OCI-LY1 (cell line): Measurements from ENCODE around the gene ZNF79.
A peak's percentile ranks its signal among the peaks of the same experiment; 100 is the strongest.

Experiments
- H2AFZ ChIP-seq: fragments of 200-600 bp; sonication (generic), shearing (Covaris generic); 2 replicates; pipeline ENCODE4 v1.6.0; 2014; ENCODE audit warnings: antibody characterized with exemption, mild to moderate bottlenecking, low read length
- H3F3A ChIP-seq: fragments of 200-600 bp; sonication (generic), shearing (Covaris generic); 2 replicates; pipeline ENCODE4 v1.6.0; 2014; ENCODE audit warnings: mild to moderate bottlenecking, antibody characterized with exemption, low read length, moderate library complexity; ENCODE audit not compliant: insufficient read depth
- H3K27ac ChIP-seq: fragments of 200-600 bp; sonication (generic); 2 replicates; pipeline ENCODE4 v1.5.1; 2014; ENCODE audit warnings: low read length, mixed run types, mild to moderate bottlenecking, low read depth; ENCODE audit not compliant: poor library complexity, severe bottlenecking
- H3K27me3 ChIP-seq: fragments of 200-600 bp; sonication (generic); 2 replicates; pipeline ENCODE4 v1.6.0; 2014; ENCODE audit warnings: antibody characterized with exemption, mild to moderate bottlenecking, low read length, moderate library complexity; ENCODE audit not compliant: insufficient read depth
- H3K36me3 ChIP-seq: fragments of 200-600 bp; sonication (generic); 2 replicates; pipeline ENCODE4 v1.6.1; 2014; ENCODE audit warnings: mild to moderate bottlenecking, antibody characterized with exemption, low read length, moderate library complexity, mixed read lengths; ENCODE audit not compliant: insufficient read depth
- H3K4me1 ChIP-seq: fragments of 200-600 bp; sonication (generic); 2 replicates; pipeline ENCODE4 v1.5.1; 2014; ENCODE audit warnings: mild to moderate bottlenecking, low read length, moderate library complexity; ENCODE audit not compliant: insufficient read depth, severe bottlenecking
- H3K4me2 ChIP-seq: fragments of 200-600 bp; sonication (generic), shearing (Covaris generic); 2 replicates; pipeline ENCODE4 v1.6.1; 2014; ENCODE audit warnings: low read length
- H3K4me3 ChIP-seq: fragments of 200-600 bp; sonication (generic); 2 replicates; pipeline ENCODE4 v1.5.1; 2014; ENCODE audit warnings: low read length, low read depth, mild to moderate bottlenecking, mixed read lengths; ENCODE audit not compliant: poor library complexity, severe bottlenecking
- H3K79me2 ChIP-seq: fragments of 200-600 bp; shearing (Covaris generic); 2 replicates; pipeline ENCODE4 v1.6.1; 2016; ENCODE audit warnings: mixed run types, low read length, mixed read lengths; ENCODE audit not compliant: insufficient read depth
- H3K9ac ChIP-seq: fragments of 200-600 bp; sonication (generic), shearing (Covaris generic); 2 replicates; pipeline ENCODE4 v1.6.1; 2014; ENCODE audit warnings: mild to moderate bottlenecking, low read length, mixed read lengths
- H3K9me2 ChIP-seq: fragments of 200-600 bp; sonication (generic), shearing (Covaris generic); 2 replicates; pipeline ENCODE4 v1.6.1; 2014; ENCODE audit warnings: low read depth, mild to moderate bottlenecking, low read length, mixed read lengths
- H3K9me3 ChIP-seq: fragments of 200-600 bp; shearing (Covaris generic); 2 replicates; pipeline ENCODE4 v1.6.1; 2014; ENCODE audit warnings: low read length, mixed read lengths
- H4K20me1 ChIP-seq: fragments of 200-600 bp; sonication (generic), shearing (Covaris generic); 2 replicates; pipeline ENCODE4 v1.6.0; 2016; ENCODE audit warnings: mild to moderate bottlenecking, low read length; ENCODE audit not compliant: insufficient read depth
- EZH2 ChIP-seq: fragments of 200-600 bp; sonication (generic), shearing (Covaris generic); IDR thresholded peaks from 2 replicates; pipeline ENCODE4 v1.8.0; 2017; ENCODE audit warnings: borderline replicate concordance, mixed run types, mild to moderate bottlenecking, antibody characterized with exemption, low read length, moderate library complexity, mixed read lengths
- TF ChIP-seq, protein P1 (sequence below): fragments of 200-600 bp; sonication (generic), shearing (Covaris generic); IDR thresholded peaks from 2 replicates; pipeline ENCODE4 v1.5.1; 2017; ENCODE audit warnings: mild to moderate bottlenecking, antibody characterized with exemption, low read length, moderate library complexity, mixed read lengths

Gene ZNF79

DNA sequence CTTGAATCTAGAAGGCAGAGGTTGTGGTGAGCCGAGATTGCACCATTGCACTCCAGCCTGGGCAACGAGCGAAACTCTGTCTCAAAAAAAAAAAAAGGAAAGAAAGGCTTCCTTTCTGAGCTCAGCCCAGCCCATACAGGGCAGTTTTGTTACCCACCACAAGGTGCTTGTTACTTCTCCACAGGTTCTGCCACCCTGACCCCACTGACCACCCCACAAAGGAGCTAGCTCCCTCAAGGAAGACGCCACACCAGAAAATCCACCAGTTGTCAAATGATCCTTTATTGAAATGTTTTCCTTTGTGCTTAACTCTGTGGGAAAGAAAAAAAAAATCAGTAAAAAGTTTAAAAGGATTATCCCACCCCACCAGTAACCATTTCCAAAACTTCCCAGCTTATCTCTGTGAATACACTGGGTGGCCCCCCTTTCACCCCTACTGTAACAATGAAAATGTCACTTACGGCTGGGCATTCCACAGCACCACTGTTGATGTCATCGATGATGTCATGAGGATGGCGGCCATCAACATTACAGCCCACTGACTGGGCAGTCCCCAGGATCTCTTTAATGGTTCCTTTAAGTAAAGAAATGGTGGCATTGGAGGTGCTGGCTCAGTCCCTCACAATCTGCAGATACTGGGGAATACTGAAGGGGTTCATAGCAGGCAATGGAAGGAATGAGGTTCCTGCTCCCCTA, 23.4 kb downstream of the ZNF79 start:
- H3K36me3 ChIP-seq: peaks cover 82% of the 10 kb centered on the region
- TF ChIP-seq, protein P1, sequence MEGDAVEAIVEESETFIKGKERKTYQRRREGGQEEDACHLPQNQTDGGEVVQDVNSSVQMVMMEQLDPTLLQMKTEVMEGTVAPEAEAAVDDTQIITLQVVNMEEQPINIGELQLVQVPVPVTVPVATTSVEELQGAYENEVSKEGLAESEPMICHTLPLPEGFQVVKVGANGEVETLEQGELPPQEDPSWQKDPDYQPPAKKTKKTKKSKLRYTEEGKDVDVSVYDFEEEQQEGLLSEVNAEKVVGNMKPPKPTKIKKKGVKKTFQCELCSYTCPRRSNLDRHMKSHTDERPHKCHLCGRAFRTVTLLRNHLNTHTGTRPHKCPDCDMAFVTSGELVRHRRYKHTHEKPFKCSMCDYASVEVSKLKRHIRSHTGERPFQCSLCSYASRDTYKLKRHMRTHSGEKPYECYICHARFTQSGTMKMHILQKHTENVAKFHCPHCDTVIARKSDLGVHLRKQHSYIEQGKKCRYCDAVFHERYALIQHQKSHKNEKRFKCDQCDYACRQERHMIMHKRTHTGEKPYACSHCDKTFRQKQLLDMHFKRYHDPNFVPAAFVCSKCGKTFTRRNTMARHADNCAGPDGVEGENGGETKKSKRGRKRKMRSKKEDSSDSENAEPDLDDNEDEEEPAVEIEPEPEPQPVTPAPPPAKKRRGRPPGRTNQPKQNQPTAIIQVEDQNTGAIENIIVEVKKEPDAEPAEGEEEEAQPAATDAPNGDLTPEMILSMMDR: no peak
- no peak for TF ChIP-seq EZH2
- no peak overlapping the region for H3K4me2 ChIP-seq
- H3K4me1 ChIP-seq: peaks cover 25% of the 10 kb centered on the region
- H2AFZ ChIP-seq: no peak overlapping the region
- no peaks in the 10 kb centered on the region for H3K9me2 ChIP-seq
- no peak overlapping the region for H3K4me3 ChIP-seq
- no peak overlapping the region for H3K27ac ChIP-seq
- no peaks in the 10 kb centered on the region for H4K20me1 ChIP-seq
- no peaks in the 10 kb centered on the region for H3K27me3 ChIP-seq
- peaks cover 23% of the 10 kb centered on the region for H3F3A ChIP-seq
- H3K9me3 ChIP-seq: peaks cover 35% of the 10 kb centered on the region
- H3K79me2 ChIP-seq: peaks cover 15% of the 10 kb centered on the region
- H3K9ac ChIP-seq: no peak overlapping the region

- Histone ChIP-seq H3K4me2 (no peak overlapping the region), H3K27me3 (no peaks in the 10 kb centered on the region), H3K36me3 (peaks cover 77% of the 10 kb centered on the region), H3K27ac (no peak overlapping the region), H3K9ac (no peak overlapping the region), H2AFZ (no peak overlapping the region), H4K20me1 (no peaks in the 10 kb centered on the region), H3K4me1 (peaks cover 27% of the 10 kb centered on the region), H3F3A (peaks cover 23% of the 10 kb centered on the region), H3K9me3 (peaks cover 35% of the 10 kb centered on the region), H3K4me3 (peak overlapping the region; percentile 72), H3K9me2 (no peaks in the 10 kb centered on the region), H3K79me2 (peaks cover 15% of the 10 kb centered on the region)
- no peak for TF ChIP-seq EZH2
- TF ChIP-seq, protein P1: no peak
Observed at GRCh38 chr9:127448112-127448805, 24.1 kb downstream of the ZNF79 start.

DNA sequence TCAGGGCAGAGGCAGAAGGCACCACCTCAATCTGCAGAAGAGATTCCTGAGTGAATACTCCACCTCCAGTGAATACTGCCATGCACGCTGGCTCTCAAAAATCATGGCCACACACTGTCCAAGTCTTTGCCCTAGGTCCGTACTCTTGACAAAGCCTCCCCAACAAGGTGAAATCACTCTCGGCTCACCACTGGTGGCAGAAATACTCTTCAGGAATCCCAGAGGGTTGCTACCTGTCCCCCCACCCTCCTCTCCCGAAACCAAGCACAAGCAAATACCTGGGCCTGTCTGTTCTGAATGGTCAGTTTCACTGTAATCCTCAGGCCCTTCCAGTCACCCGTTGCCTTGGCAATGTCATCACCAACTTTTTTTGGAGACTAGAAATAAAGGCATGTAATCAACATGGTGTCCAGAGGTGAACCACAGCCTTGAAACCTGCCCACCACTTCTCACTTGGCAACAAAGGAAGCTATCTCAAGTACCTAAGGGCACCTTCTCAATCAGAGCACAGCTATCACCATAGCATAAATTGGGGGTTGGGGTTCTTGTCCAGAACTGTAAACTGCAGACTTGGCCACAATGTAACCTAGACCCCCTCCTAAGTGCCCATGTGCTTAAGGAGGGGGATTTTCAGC, 25.3 kb downstream of the ZNF79 start:
- peak overlapping the region; percentile 95 for H3K4me2 ChIP-seq
- peak overlapping the region; percentile 72 for H3K4me3 ChIP-seq
- H4K20me1 ChIP-seq: no peaks in the 10 kb centered on the region
- peak overlapping the region; percentile 88; the same call in 1 of the 2 replicates for H3K9ac ChIP-seq
- peak overlapping the region; percentile 78 for H3K27ac ChIP-seq
- H3K9me3 ChIP-seq: peaks cover 29% of the 10 kb centered on the region
- peaks cover 27% of the 10 kb centered on the region for H3K4me1 ChIP-seq
- peaks cover 23% of the 10 kb centered on the region for H3F3A ChIP-seq
- H3K9me2 ChIP-seq: no peaks in the 10 kb centered on the region
- H3K79me2 ChIP-seq: peaks cover 15% of the 10 kb centered on the region
- H2AFZ ChIP-seq: no peak overlapping the region
- peaks cover 65% of the 10 kb centered on the region for H3K36me3 ChIP-seq
- H3K27me3 ChIP-seq: no peaks in the 10 kb centered on the region
- TF ChIP-seq EZH2: no peak
- TF ChIP-seq, protein P1: no peak
